ENCODE results near the gene CERS6. TPM values are rescaled to one million over a fixed set of nuclear protein-coding genes. Genes with fewer than 3 reads are reported as not detected.

CERS6 gene
- total and polyA plus RNA-seq, 10 of the 15 experiments (the other 5 are each of a cell fraction or from before 2014, with no cell fraction given) = 1.3 to 20.4 (median 14.1) TPM

GRCh38 chr2:168504323-168504722 lies 48.3 kb downstream of the CERS6 start (continued):
- TF ChIP-seq ZNF592 (IDR thresholded peaks at IDR 0.05) = no peak
- no peak for TF ChIP-seq CUX1 (IDR thresholded peaks at IDR 0.05; ENCODE audit: insufficient replicate concordance, low read depth, low read length)
- no peak for TF ChIP-seq BCL11A (IDR thresholded peaks at IDR 0.05; ENCODE audit: low read depth, low read length)

Measured in GM12878 (cell line).